IMR-90 (cell line): ENCODE measurements around the gene ACVR1B. TPM values are rescaled to one million over a fixed set of nuclear protein-coding genes. Genes with fewer than 3 reads are reported as not detected.

Experiments used
- ATAC-seq: fragments of 200-7000 bp; cut with Tn5 transposase; 2 replicates; pipeline ENCODE4 v1.9.1; 2020; ENCODE audit warnings: low read depth, mild to moderate bottlenecking, moderate library complexity
- BruUV-seq: library from RNA; stranded (reverse); fragments of 400-500 nt; replicated peaks from 2 replicates; lab custom pipeline; 2021; lab: Mats Ljungman, UMichigan
- CTCF ChIA-PET: fragments of 300-600 bp; formaldehyde crosslinking; extraction: SDS; loops from one replicate; lab custom pipeline; 2021; ENCODE audit warnings: antibody characterized with exemption; lab: Yijun Ruan, JAX
- POLR2A ChIA-PET: fragments of 300-600 bp; sonication (Branson Sonifier 250); formaldehyde crosslinking; loops from one replicate; lab custom pipeline; 2022; ENCODE audit warnings: antibody characterized with exemption; ENCODE audit not compliant: unreplicated experiment; lab: Charles Lee
- DNase-seq: peaks from one replicate; pipeline ENCODE4 v3.0.0; 2013
- H2AFZ ChIP-seq: replicated peaks from 2 replicates; pipeline ENCODE3; 2013; ENCODE audit warnings: low read length, mild to moderate bottlenecking; ENCODE audit not compliant: poor library complexity
- H2AK5ac ChIP-seq: 2 replicates; pipeline ENCODE4 v1.6.1; 2013; ENCODE audit warnings: low read depth, low read length, inconsistent platforms
- H2AK9ac ChIP-seq: replicated peaks from 2 replicates; pipeline ENCODE3; 2013; ENCODE audit warnings: mild to moderate bottlenecking, low read depth, low read length, moderate library complexity; ENCODE audit not compliant: poor library complexity
- H2BK120ac ChIP-seq: 2 replicates; pipeline ENCODE4 v1.6.1; 2013; ENCODE audit warnings: low read depth, low read length, inconsistent platforms
- H2BK15ac ChIP-seq: 3 replicates; pipeline ENCODE4 v1.6.1; 2013; ENCODE audit warnings: low read depth, low read length, inconsistent platforms
- H2BK20ac ChIP-seq: 2 replicates; pipeline ENCODE4 v1.6.1; 2013; ENCODE audit warnings: low read depth, mild to moderate bottlenecking, inconsistent platforms, low read length, moderate library complexity
- H2BK5ac ChIP-seq: 2 replicates; pipeline ENCODE4 v1.6.1; 2013; ENCODE audit warnings: mild to moderate bottlenecking, low read depth, low read length, inconsistent platforms; ENCODE audit not compliant: poor library complexity, severe bottlenecking
- H3K14ac ChIP-seq: replicated peaks from 2 replicates; pipeline ENCODE4 v1.6.1; 2013; ENCODE audit warnings: low read depth, low read length, inconsistent platforms
- H3K18ac ChIP-seq: 2 replicates; pipeline ENCODE4 v1.6.1; 2013; ENCODE audit warnings: low read depth, low read length, control low read depth
- H3K23ac ChIP-seq: 2 replicates; pipeline ENCODE4 v1.6.1; 2013; ENCODE audit warnings: low read depth, low read length, inconsistent platforms
- H3K27ac ChIP-seq: 2 replicates; pipeline ENCODE4 v1.5.1; 2013; ENCODE audit warnings: mild to moderate bottlenecking, control low read depth, low read length; ENCODE audit not compliant: insufficient read depth
- H3K27me3 ChIP-seq: 2 replicates; pipeline ENCODE4 v1.6.1; 2013; ENCODE audit warnings: low read length; ENCODE audit not compliant: control insufficient read depth, insufficient read depth
- H3K36me3 ChIP-seq: 2 replicates; pipeline ENCODE4 v1.6.1; 2013; ENCODE audit warnings: low read length, mixed read lengths; ENCODE audit not compliant: control insufficient read depth, insufficient read depth
- H3K4ac ChIP-seq: 2 replicates; pipeline ENCODE4 v1.6.1; 2013; ENCODE audit warnings: low read depth, low read length, inconsistent platforms
- H3K4me1 ChIP-seq: 2 replicates; pipeline ENCODE4 v1.6.1; 2013; ENCODE audit warnings: low read length, mixed read lengths; ENCODE audit not compliant: control insufficient read depth, insufficient read depth
- H3K4me2 ChIP-seq: 2 replicates; pipeline ENCODE4 v1.6.1; 2013; ENCODE audit warnings: low read depth, mild to moderate bottlenecking, control low read depth, low read length, moderate library complexity
- H3K4me3 ChIP-seq: 2 replicates; pipeline ENCODE4 v1.5.1; 2013; ENCODE audit warnings: low read depth, mild to moderate bottlenecking, control low read depth, low read length, moderate library complexity; ENCODE audit not compliant: insufficient read depth
- H3K56ac ChIP-seq: 2 replicates; pipeline ENCODE4 v1.6.1; 2013; ENCODE audit warnings: low read length, inconsistent platforms; ENCODE audit not compliant: insufficient read depth; ENCODE audit errors: extremely low read depth
- H3K79me1 ChIP-seq, 2 experiments: 2 replicates each; pipeline ENCODE4 v1.6.1; 2013; ENCODE audit warnings: low read length in 2 of 2, inconsistent platforms in 1 of 2, low read depth in 1 of 2
- H3K9ac ChIP-seq: 2 replicates; pipeline ENCODE4 v1.6.1; 2013; ENCODE audit warnings: low read depth, low read length, control low read depth
- H3K9me1 ChIP-seq: 2 replicates; pipeline ENCODE4 v1.6.1; 2013; ENCODE audit warnings: low read length, inconsistent platforms; ENCODE audit not compliant: insufficient read depth
- H3K9me3 ChIP-seq: 2 replicates; pipeline ENCODE4 v1.6.1; 2013; ENCODE audit warnings: low read length; ENCODE audit not compliant: control insufficient read depth, insufficient read depth
- H4K20me1 ChIP-seq: 2 replicates; pipeline ENCODE4 v1.6.1; 2013; ENCODE audit warnings: low read length, inconsistent platforms; ENCODE audit not compliant: insufficient read depth
- H4K5ac ChIP-seq: 2 replicates; pipeline ENCODE4 v1.6.1; 2013; ENCODE audit warnings: mild to moderate bottlenecking, low read depth, low read length, control low read depth
- H4K8ac ChIP-seq, 2 experiments: 2 replicates each; pipeline ENCODE4 v1.6.1; 2013; ENCODE audit warnings: low read depth in 2 of 2, low read length in 2 of 2, control low read depth in 1 of 2, inconsistent platforms in 1 of 2
- H4K91ac ChIP-seq: 2 replicates; pipeline ENCODE4 v1.6.1; 2013; ENCODE audit warnings: low read depth, low read length, inconsistent platforms; ENCODE audit not compliant: insufficient read depth
- MAZ ChIP-seq: IDR thresholded peaks from 2 replicates; pipeline ENCODE4 v1.6.1; 2012; ENCODE audit warnings: low read depth, mild to moderate bottlenecking, low read length, improper control_type of control experiment, moderate library complexity, borderline replicate concordance
- NFE2L2 ChIP-seq: fragments of 150-350 bp; IDR thresholded peaks from 2 replicates; pipeline ENCODE4 v1.6.1; 2016; ENCODE audit warnings: low read depth, mild to moderate bottlenecking, low read length
- POLR2A ChIP-seq: IDR thresholded peaks from 2 replicates; pipeline ENCODE4 v1.6.1; 2012; ENCODE audit warnings: mild to moderate bottlenecking, low read depth, low read length
- RFX5 ChIP-seq: IDR thresholded peaks from 2 replicates; pipeline ENCODE4 v1.8.0; 2012; ENCODE audit warnings: low read depth, mild to moderate bottlenecking, low read length, moderate library complexity
- WGBS, 2 experiments: methylation state at CpG; one replicate each; pipeline versions ENCODE4 v1.1.5 to v1.1.7; 2013; ENCODE audit warnings: missing lambda C conversion rate in 2 of 2; ENCODE audit not compliant: insufficient read length in 1 of 2; ENCODE audit errors: extremely low coverage in 2 of 2; 5-methylcytosine and 5-hydroxymethylcytosine counted together
- dilution Hi-C: fragments of 300-500 bp; cut with HindIII; formaldehyde crosslinking; loops from one replicate; pipeline ENCODE4 v1.14.3; 2018; ENCODE audit warnings: low sequenced_read_pairs; ENCODE audit not compliant: unreplicated experiment
- in situ Hi-C: fragments of 300-500 bp; cut with MboI; formaldehyde crosslinking; loops from 3 replicates; pipeline ENCODE4 v1.14.3; 2019; ENCODE audit warnings: low sequenced_read_pairs, inconsistent platforms, mixed read lengths
- intact Hi-C: fragments of 100-400 bp; cut with micrococcal nuclease; formaldehyde crosslinking; loops from 2 replicates; pipeline ENCODE4 v1.10.0; 2022
- polyA plus RNA-seq, 3 experiments: library from polyadenylated mRNA; depleted of rRNA; stranded (reverse); fragments of >200 nt; gene quantifications; 2 replicates each; pipeline ENCODE4 v1.2.3, GENCODE V29; 2012; ENCODE audit warnings: low replicate concordance in 1 of 3
- total RNA-seq: library from RNA; depleted of rRNA; stranded (reverse); fragments of >200 nt; gene quantifications from 2 replicates; pipeline ENCODE4 v1.2.3, GENCODE V29; 2012

The ACVR1B gene
- total and polyA plus RNA-seq, 2 of the 4 experiments (the other 2 are of a cell fraction), result 5.7 to 13.6 TPM

DNA sequence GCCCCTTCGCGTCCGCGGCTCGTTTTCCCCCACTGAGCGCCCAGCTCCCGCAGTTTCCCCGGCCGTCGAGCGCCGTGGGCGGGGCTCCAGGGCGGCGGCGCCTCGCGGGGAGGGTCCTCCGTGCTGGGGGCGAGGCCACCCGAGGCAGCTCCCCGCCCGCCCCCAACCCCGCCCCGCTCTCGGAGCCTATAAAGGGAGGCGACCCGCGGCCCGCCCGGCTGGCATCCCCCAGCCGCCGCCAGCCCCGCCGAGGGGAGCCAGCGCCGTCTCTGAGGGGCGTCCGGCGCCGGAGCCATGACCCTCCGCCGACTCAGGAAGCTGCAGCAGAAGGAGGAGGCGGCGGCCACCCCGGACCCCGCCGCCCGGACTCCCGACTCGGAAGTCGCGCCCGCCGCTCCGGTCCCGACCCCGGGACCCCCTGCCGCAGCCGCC, 55.2 kb downstream of the ACVR1B start, which contains the start of gene TAMALIN:
Gene TAMALIN, plus strand, starts transcription at position 221 of the 432 bp plus-strand sequence. Its CDS starts 74 bp downstream, at position 295.
- H2BK15ac ChIP-seq, result no peak within 1 kb of the TSS
- no TSS peak for BruUV-seq
- in situ Hi-C loops (no loop called here), dilution Hi-C loops (no loop called here), intact Hi-C loops (no loop called here)
- H4K91ac ChIP-seq, result no peak within 1 kb of the TSS; the same call in 1 of the 2 replicates
- 1% methylated on average over 20 of the region's 60 CpGs; no CpG with 5 or more reads in 1 of the 2 experiments for WGBS, 2 experiments
- no peaks in the 10 kb centered on the region for H3K9me3 ChIP-seq
- H2BK20ac ChIP-seq, result no peak within 1 kb of the TSS; the same call in 1 of the 2 replicates
- TF ChIP-seq NFE2L2 (no peak), MAZ (peak; percentile 31; the same call in 1 of the 2 replicates), POLR2A (peak; percentile 88), RFX5 (no peak)
- no peaks in the 10 kb centered on the region; the same call in 1 of the 2 replicates for H4K20me1 ChIP-seq
- no peak within 1 kb of the TSS for H3K56ac ChIP-seq
- POLR2A ChIA-PET, result interaction anchor here (0.5 to 0.8 kb wide), 6 partner anchors 11 to 78 kb away, joined by 3 to 4 read pairs (median 3); no protein-coding TSS in a partner anchor
- peaks cover 21% of the 10 kb centered on the region for H3K9me1 ChIP-seq
- peak within 1 kb of the TSS; percentile 90 for H2AFZ ChIP-seq
- H3K4me3 ChIP-seq, result peak within 1 kb of the TSS; percentile 59
- H3K4me2 ChIP-seq, result peak within 1 kb of the TSS; percentile 69
- 0 out of 2 replicates have a peak within 1 kb of the TSS, but pooled peaks have one; percentile 19 for H2BK120ac ChIP-seq
- peak within 1 kb of the TSS; percentile 36 for H3K14ac ChIP-seq
- peak within 1 kb of the TSS; percentile 30 for H3K27ac ChIP-seq
- peak within 1 kb of the TSS; percentile 74 for H3K9ac ChIP-seq
- H3K18ac ChIP-seq, result no peak within 1 kb of the TSS; the same call in 1 of the 2 replicates
- DNase-seq, result peak; percentile 53
- H2AK9ac ChIP-seq, result peak within 1 kb of the TSS; percentile 87
- H2BK5ac ChIP-seq, result no peak within 1 kb of the TSS
- peaks cover 3 to 36% of the 10 kb centered on the region in 2 experiments; a peak in 3 of 4 replicates for H3K79me1 ChIP-seq
- H3K36me3 ChIP-seq, result peaks cover 10% of the 10 kb centered on the region; the same call in 1 of the 2 replicates
- peak within 1 kb of the TSS; percentile 73 for H3K23ac ChIP-seq
- peak within 1 kb of the TSS; percentile 33; the same call in 1 of the 2 replicates for H3K4ac ChIP-seq
- peak within 1 kb of the TSS; percentile 48 for H2AK5ac ChIP-seq
- CTCF ChIA-PET, result interaction anchor here (7.8 kb wide), 1 partner anchor 16 kb away, joined by 128 read pairs; no protein-coding TSS in a partner anchor
- H4K8ac ChIP-seq, result peak within 1 kb of the TSS in 1 of 2 experiments; percentile 43; a peak in 1 of 4 replicates
- peaks cover 18% of the 10 kb centered on the region for H3K4me1 ChIP-seq
- no peaks in the 10 kb centered on the region for H3K27me3 ChIP-seq
- ATAC-seq, result peak; percentile 68
- H4K5ac ChIP-seq, result no peak within 1 kb of the TSS; the same call in 1 of the 2 replicates
